Calu3 (cell line): ENCODE results near the gene CALHM6. TPM values are rescaled to one million over a fixed set of nuclear protein-coding genes. Genes with fewer than 3 reads are reported as not detected.
"Not testable (repeated sequence)": the region's sequence is repeated elsewhere in the genome, so short reads cannot be mapped to it uniquely, and the experiment has no call there.

Source experiments
- BruUV-seq: library from RNA; stranded (reverse); fragments of 400-500 nt; replicated peaks from 2 replicates; lab custom pipeline; 2021; lab: Mats Ljungman, UMichigan
- CTCF ChIA-PET: fragments of 300-600 bp; sonication (Branson Sonifier 250); formaldehyde crosslinking; loops from one replicate; lab custom pipeline; 2022; ENCODE audit warnings: antibody characterized with exemption; lab: Charles Lee
- DNase-seq: peaks from one replicate; pipeline ENCODE4 v3.0.0; 2022
- H3K27ac Mint-ChIP-seq: one replicate; pipeline ENCODE4 v1.8.0; 2022; ENCODE audit warnings: mixed read lengths; ENCODE audit not compliant: unreplicated experiment
- H3K27me3 Mint-ChIP-seq: one replicate; pipeline ENCODE4 v1.8.0; 2022; ENCODE audit warnings: mixed read lengths; ENCODE audit not compliant: unreplicated experiment
- H3K36me3 Mint-ChIP-seq: one replicate; pipeline ENCODE4 v1.8.0; 2022; ENCODE audit warnings: mild to moderate bottlenecking, moderate library complexity, mixed read lengths; ENCODE audit not compliant: insufficient read depth, unreplicated experiment
- H3K4me1 Mint-ChIP-seq: one replicate; pipeline ENCODE4 v1.8.0; 2022; ENCODE audit warnings: mild to moderate bottlenecking, low read depth, mixed read lengths; ENCODE audit not compliant: unreplicated experiment
- H3K4me3 Mint-ChIP-seq: one replicate; pipeline ENCODE4 v1.8.0; 2022; ENCODE audit warnings: mild to moderate bottlenecking, low read depth, moderate library complexity, mixed read lengths; ENCODE audit not compliant: unreplicated experiment
- H3K9me3 Mint-ChIP-seq: one replicate; pipeline ENCODE4 v1.8.0; 2022; ENCODE audit warnings: low read depth, mixed read lengths; ENCODE audit not compliant: unreplicated experiment
- CTCF ChIP-seq: fragments of 200-600 bp; IDR thresholded peaks from one replicate; pipeline ENCODE4 v1.8.0; 2022; ENCODE audit warnings: antibody characterized with exemption; ENCODE audit not compliant: unreplicated experiment
- intact Hi-C: fragments of 100-400 bp; cut with micrococcal nuclease; formaldehyde crosslinking; loops from one replicate; pipeline ENCODE4 v1.10.0; 2022; ENCODE audit not compliant: unreplicated experiment
- total RNA-seq: library from RNA; stranded (reverse); gene quantifications from 2 replicates; pipeline ENCODE4 v1.2.3, GENCODE V29; 2022

CALHM6 gene
- total RNA-seq, 1 experiment from 2014 or later, result not detected

GRCh38 chr6:116492331-116493067 lies 31.3 kb downstream of the CALHM6 start:
- no peak for DNase-seq
- CTCF ChIA-PET, result no interaction called here
- intact Hi-C loops, result no loop called here
- Mint-ChIP-seq H3K4me1 (no peaks in the 10 kb centered on the region), H3K27me3 (no peaks in the 10 kb centered on the region), H3K4me3 (no peak overlapping the region), H3K27ac (no peak overlapping the region), H3K36me3 (no peaks in the 10 kb centered on the region), H3K9me3 (no peaks in the 10 kb centered on the region)
- no TSS peak for BruUV-seq
- TF ChIP-seq CTCF, result no peak

GRCh38 chr6:116495161-116495560 lies 34.0 kb downstream of the CALHM6 start:
- H3K4me1 Mint-ChIP-seq, DNase-seq, H3K27ac Mint-ChIP-seq, H3K36me3 Mint-ChIP-seq, H3K4me3 Mint-ChIP-seq, H3K27me3 Mint-ChIP-seq, H3K9me3 Mint-ChIP-seq, intact Hi-C loops, BruUV-seq: not testable (repeated sequence)
- CTCF ChIA-PET, result interaction anchor here (0.8 kb wide), 1 partner anchor 98 kb away, joined by 4 read pairs; no protein-coding TSS in a partner anchor

GRCh38 chr6:116497113-116497676 lies 36.0 kb downstream of the CALHM6 start:
- Mint-ChIP-seq H3K9me3 (no peaks in the 10 kb centered on the region), H3K27ac (no peak overlapping the region), H3K4me3 (no peak overlapping the region), H3K4me1 (peaks cover 16% of the 10 kb centered on the region), H3K36me3 (no peaks in the 10 kb centered on the region), H3K27me3 (no peaks in the 10 kb centered on the region)
- no TSS peak for BruUV-seq
- CTCF ChIA-PET, result interaction anchor here (0.7 kb wide), 1 partner anchor 82 kb away, joined by 3 read pairs; no protein-coding TSS in a partner anchor
- DNase-seq, result no peak
- intact Hi-C loops, result no loop called here
- TF ChIP-seq CTCF, result no peak

GRCh38 chr6:116500969-116501433 lies 39.8 kb downstream of the CALHM6 start:
- peak; percentile 65 for DNase-seq
- Mint-ChIP-seq H3K4me3 (peak overlapping the region; percentile 59), H3K4me1 (peaks cover 17% of the 10 kb centered on the region), H3K27ac (no peak overlapping the region), H3K27me3 (peaks cover 24% of the 10 kb centered on the region), H3K36me3 (peaks cover 3% of the 10 kb centered on the region), H3K9me3 (peaks cover 2% of the 10 kb centered on the region)
- no peak for TF ChIP-seq CTCF
- CTCF ChIA-PET, result interaction anchor here (1.0 to 1.2 kb wide), 3 partner anchors 10 to 69 kb away, joined by 3 to 6 read pairs (median 4); partner anchors contain the start of gene CALHM5
- intact Hi-C loops, result no loop called here
- BruUV-seq, result no TSS peak
